GM18909 (cell line): ENCODE data around the gene R3HDM4.
"Not testable (repeated sequence)": the region's sequence is repeated elsewhere in the genome, so short reads cannot be mapped to it uniquely, and the experiment has no call there.

Experiments
- ATAC-seq: cut with Tn5 transposase; IDR thresholded peaks from one replicate; pipeline ENCODE4 v1.9.1; 2021; ENCODE audit warnings: mild to moderate bottlenecking; ENCODE audit not compliant: unreplicated experiment, poor library complexity

Gene R3HDM4

GRCh38 chr19:913080-913748 is at the start of gene R3HDM4:
Gene R3HDM4 (minus strand): TSS chr19:913219. CDS start chr19:913157, 62 bp downstream.
- ATAC-seq, result no peak

GRCh38 chr19:961866-962620 is 49.0 kb upstream of the R3HDM4 start:
- no peak for ATAC-seq

- no peak for ATAC-seq
Observed at GRCh38 chr19:960601-960938, 47.6 kb upstream of the R3HDM4 start.

GRCh38 chr19:960020-960419 is 47.0 kb upstream of the R3HDM4 start:
- no peak for ATAC-seq

- no peak for ATAC-seq
Observed at GRCh38 chr19:958967-959855, 46.2 kb upstream of the R3HDM4 start.

- not testable (repeated sequence) for ATAC-seq
Observed at GRCh38 chr19:957578-957977, 44.6 kb upstream of the R3HDM4 start.

GRCh38 chr19:956766-957440 is 43.9 kb upstream of the R3HDM4 start:
- no peak for ATAC-seq

- no peak for ATAC-seq
Observed at GRCh38 chr19:955803-956765, 43.1 kb upstream of the R3HDM4 start.

GRCh38 chr19:954672-955494 is 41.9 kb upstream of the R3HDM4 start:
- ATAC-seq, result no peak

- no peak for ATAC-seq
Observed at GRCh38 chr19:954272-954671, 41.3 kb upstream of the R3HDM4 start.

GRCh38 chr19:953445-954271 is 40.6 kb upstream of the R3HDM4 start:
- ATAC-seq, result no peak

- ATAC-seq, result no peak
Observed at GRCh38 chr19:952680-953444, 39.8 kb upstream of the R3HDM4 start.

GRCh38 chr19:952049-952679 is 39.1 kb upstream of the R3HDM4 start:
- ATAC-seq, result no peak

GRCh38 chr19:950352-951066 is 37.5 kb upstream of the R3HDM4 start:
- no peak for ATAC-seq

GRCh38 chr19:948842-949496 is 36.0 kb upstream of the R3HDM4 start:
- ATAC-seq, result no peak
